Motor neuron (in vitro differentiated cells): ENCODE results near the gene GDF3. TPM values are rescaled to one million over a fixed set of nuclear protein-coding genes. Genes with fewer than 3 reads are reported as not detected.
"Not testable (repeated sequence)": the region's sequence is repeated elsewhere in the genome, so short reads cannot be mapped to it uniquely, and the experiment has no call there.

ENCODE experiments used
- ATAC-seq, 8 experiments: fragments of 200-7000 bp; cut with Tn5 transposase; replicated peaks in 6 of 8; 2 replicates each; pipeline ENCODE4 v1.8.0; 2021; ENCODE audit warnings: mild to moderate bottlenecking in 8 of 8, moderate library complexity in 8 of 8
- H3K27ac ChIP-seq, 2 donors: fragments of 250-450 bp; sonication (Bioruptor Pico); 2 replicates each; pipeline ENCODE4 v1.9.0; 2021; ENCODE audit warnings: antibody characterized with exemption in 2 of 2, mild to moderate bottlenecking in 2 of 2, moderate library complexity in 1 of 2
- H3K4me1 ChIP-seq, 2 donors: fragments of 250-450 bp; sonication (Bioruptor Pico); replicated peaks in 1 of 2; 2 replicates each; pipeline ENCODE4 v1.6.1; 2021; ENCODE audit warnings: antibody characterized with exemption in 2 of 2, mild to moderate bottlenecking in 2 of 2, moderate library complexity in 1 of 2
- H3K4me3 ChIP-seq, 5 donors: fragments of 250-450 bp; sonication (Bioruptor Pico); 2 replicates each; pipeline ENCODE4 v1.9.0; 2021; ENCODE audit warnings: antibody characterized with exemption in 5 of 5, mild to moderate bottlenecking in 5 of 5, moderate library complexity in 4 of 5
- WGBS, 10 experiments: fragments of 450-650 bp; shearing (Covaris generic); methylation state at CpG; one replicate each; pipeline ENCODE4 v1.0.0; 2022; 5-methylcytosine and 5-hydroxymethylcytosine counted together
- in situ Hi-C, 9 experiments: fragments of 400-800 bp; cut with MboI; loops; one replicate each; pipeline ENCODE4 v1.15.0; 2021; ENCODE audit warnings: low sequenced_read_pairs in 9 of 9, low pct_unique_long_range_greater_than_20kb in 2 of 9; ENCODE audit not compliant: unreplicated experiment in 9 of 9
- total RNA-seq, 8 experiments: library from RNA; unstranded; fragments of 300-600 nt; gene quantifications; 2 replicates each; pipeline versions ENCODE4 v1.2.3 to v1.2.4, GENCODE V29; 2022

GDF3 gene
- total RNA-seq, result 10 to 100 TPM in 4 of 8 experiments, under 1 TPM in 1, not detected in 3; 0.21 to 49.4 (median 30.7) TPM

DNA sequence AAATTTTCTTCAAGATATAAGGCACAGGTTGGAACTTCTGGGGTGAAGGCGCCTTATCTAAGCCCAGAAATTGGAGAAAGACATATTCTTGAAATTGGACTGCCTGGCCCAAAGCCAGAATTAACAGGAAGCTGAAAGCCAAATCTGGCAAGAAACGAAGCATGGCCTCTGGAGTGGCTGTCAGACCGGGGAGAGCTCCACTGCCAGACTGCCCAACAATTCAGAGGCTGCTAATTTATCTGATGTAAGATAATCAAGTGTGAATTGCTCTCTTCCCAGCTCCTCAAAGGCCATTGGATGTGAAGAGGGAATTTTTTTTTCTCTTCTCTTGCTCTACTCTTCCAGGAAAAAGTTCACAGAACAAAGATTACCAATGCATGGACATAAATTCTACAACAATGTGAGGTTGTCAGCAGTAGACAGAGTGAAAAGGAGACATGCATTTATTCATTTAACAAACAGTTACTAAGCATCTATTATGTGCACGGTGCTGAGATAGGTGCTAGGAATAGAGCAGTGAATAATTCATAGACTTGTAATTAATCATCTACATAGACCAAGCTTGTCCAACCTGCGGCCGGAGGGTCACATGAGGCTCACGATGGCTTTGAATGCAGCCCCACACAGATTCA is at the start of gene GDF3:
TSS of gene GDF3 (minus strand) at position 210 of the 632 bp plus-strand sequence. CDS start at position 163, 47 bp downstream.
- peak within 1 kb of the TSS; percentile 65 to 73 for H3K27ac ChIP-seq
- H3K4me3 ChIP-seq, result peak within 1 kb of the TSS in 2 of 5 donors; percentile 26 to 31
- ATAC-seq, result peak; percentile 38 to 95 (median 94)
- 4 to 42% (median 20%) methylated on average over 2 to 7 of the region's 7 CpGs for WGBS, 10 experiments
- H3K4me1 ChIP-seq, result peaks cover 0 to 16% of the 10 kb centered on the region in 2 donors
- in situ Hi-C loops, result loop anchor here in 2 of 9 experiments (25.0 kb wide), 1 partner anchor 117 kb away; no protein-coding TSS in a partner anchor

DNA sequence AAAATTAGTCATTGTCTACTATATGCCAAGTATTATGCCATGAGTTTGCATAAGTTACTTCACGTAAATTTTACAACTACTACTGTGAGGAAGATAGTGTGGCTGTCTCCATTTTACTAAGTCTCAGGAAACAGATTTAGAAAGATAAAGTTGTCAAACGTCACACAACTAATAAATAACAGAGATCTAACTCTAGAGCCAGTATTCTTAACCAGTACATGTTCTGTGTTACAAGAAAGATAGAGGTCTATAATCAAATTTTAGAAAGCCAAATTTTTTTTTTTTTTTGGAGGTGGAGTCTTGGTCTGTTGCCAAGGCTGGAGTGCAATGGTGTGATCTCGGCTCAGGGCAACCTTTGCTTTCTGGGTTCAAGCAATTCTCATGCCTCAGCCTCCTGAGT is 37.4 kb upstream of the GDF3 start:
- whole genome bisulfite sequencing, 10 experiments, result 14 to 100% (median 84%) methylated on average over 1 to 2 of the region's 3 CpGs; no CpG with 5 or more reads in 2 of the 10 experiments
- in situ Hi-C loops, result no loop called here
- H3K4me3 ChIP-seq, result no peak overlapping the region
- H3K27ac ChIP-seq, result no peak overlapping the region
- peaks cover 18 to 21% of the 10 kb centered on the region in 2 donors for H3K4me1 ChIP-seq
- no peak for ATAC-seq

DNA sequence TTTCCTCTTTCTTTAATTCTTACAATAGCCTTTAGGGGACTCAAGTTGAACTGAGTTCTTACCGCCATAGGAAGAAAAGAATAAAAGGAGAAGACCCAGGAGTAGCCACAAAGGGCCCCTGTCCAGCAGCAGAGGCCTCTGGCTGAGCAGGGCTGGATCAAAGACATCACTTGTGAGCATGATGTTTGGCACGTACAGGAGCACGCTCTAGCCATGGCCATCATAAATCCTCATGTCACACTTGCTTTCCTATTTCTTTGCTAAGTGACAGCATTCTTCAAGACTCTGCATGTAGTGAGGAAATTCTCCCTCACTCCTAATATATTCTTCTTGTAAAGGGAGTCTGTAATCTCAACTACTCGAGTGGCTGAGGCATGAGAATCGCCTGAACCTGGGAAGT is 35.9 kb upstream of the GDF3 start:
- in situ Hi-C loops, result no loop called here
- Histone ChIP-seq H3K27ac (peak overlapping the region; percentile 10 to 14), H3K4me1 (peaks cover 18 to 21% of the 10 kb centered on the region in 2 donors), H3K4me3 (no peak overlapping the region)
- 7 to 88% (median 22%) methylated on average over 1 to 5 of the region's 5 CpGs; no CpG with 5 or more reads in 2 of the 10 experiments for WGBS, 10 experiments
- ATAC-seq, result peak in 5 of 8 experiments; percentile 95 to 99 (median 97)

DNA sequence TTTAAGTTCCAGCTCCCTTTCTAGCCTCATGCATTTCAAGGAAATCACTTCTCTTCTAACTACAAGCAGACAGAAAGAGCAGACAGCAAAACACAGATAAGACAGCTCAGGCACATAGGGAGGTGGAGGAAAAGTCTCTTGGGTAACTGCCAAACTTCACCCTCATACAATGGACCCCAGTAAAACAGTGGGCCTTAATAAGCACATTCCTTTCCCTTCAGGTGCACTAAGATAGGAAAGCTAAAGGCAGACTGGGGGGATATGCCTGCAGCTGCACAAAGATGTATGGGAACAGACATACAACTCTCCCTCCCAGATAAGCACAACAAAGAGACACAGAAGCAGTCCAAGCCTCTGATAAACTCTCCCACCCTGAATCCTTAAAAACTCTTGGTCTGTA is 35.4 kb upstream of the GDF3 start:
- peaks cover 18 to 21% of the 10 kb centered on the region in 2 donors for H3K4me1 ChIP-seq
- H3K4me3 ChIP-seq, in situ Hi-C loops: not testable (repeated sequence)
- H3K27ac ChIP-seq, result peak overlapping the region; percentile 10 to 14
- ATAC-seq, result peak in 5 of 8 experiments; percentile 21 to 40 (median 27)

DNA sequence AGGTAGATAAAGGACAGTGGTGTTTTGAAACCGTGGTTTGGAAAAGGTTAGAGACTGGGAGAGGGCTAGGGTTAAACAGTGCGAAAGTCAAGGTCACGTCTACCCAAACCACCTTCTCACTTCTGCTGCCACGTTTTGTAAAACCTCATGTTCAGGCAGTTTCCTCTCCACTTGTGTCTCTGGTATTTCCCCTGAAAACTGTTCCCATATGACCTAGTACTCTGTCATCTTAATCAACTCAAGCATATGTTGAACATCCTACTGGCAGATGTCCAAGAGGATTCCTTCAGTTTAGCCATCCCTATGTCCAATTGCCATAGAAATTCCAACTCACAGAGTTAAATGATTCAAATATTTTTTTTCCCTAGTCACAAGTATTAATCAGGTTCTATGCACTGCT is 34.2 kb upstream of the GDF3 start:
- Histone ChIP-seq H3K27ac (no peak overlapping the region), H3K4me1 (peaks cover 18 to 21% of the 10 kb centered on the region in 2 donors), H3K4me3 (no peak overlapping the region)
- peak in 1 of 8 experiments; percentile 46 for ATAC-seq
- in situ Hi-C loops, result no loop called here
- 5 to 100% (median 75%) methylated on average over 1 to 4 of the region's 4 CpGs; no CpG with 5 or more reads in 4 of the 10 experiments for WGBS, 10 experiments

DNA sequence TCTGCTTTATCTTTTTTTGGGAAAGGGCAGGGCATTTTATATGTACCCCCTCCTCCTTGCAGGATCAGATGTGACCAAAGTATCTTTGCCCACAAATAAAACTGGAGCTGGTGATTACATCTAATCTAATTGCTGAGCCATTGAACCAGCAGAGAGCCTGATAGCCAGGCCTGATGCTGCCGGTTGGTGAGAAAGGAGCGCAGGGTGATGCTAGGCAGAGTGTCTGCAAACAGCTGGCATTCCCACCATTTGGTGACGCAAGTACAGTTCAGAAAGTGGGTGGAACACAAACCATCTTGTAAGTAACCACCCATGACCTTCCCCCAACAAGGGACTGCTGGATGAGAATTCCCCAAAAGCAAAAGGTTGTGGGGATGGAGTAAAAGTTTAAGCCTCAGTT is 28.4 kb upstream of the GDF3 start:
- in situ Hi-C loops, result no loop called here
- H3K4me3 ChIP-seq, result no peak overlapping the region
- ATAC-seq, result peak in 1 of 8 experiments; percentile 27
- H3K27ac ChIP-seq, result no peak overlapping the region
- 8 to 100% (median 74%) methylated on average over 1 to 3 of the region's 3 CpGs; no CpG with 5 or more reads in 4 of the 10 experiments for WGBS, 10 experiments
- no peaks in the 10 kb centered on the region for H3K4me1 ChIP-seq

DNA sequence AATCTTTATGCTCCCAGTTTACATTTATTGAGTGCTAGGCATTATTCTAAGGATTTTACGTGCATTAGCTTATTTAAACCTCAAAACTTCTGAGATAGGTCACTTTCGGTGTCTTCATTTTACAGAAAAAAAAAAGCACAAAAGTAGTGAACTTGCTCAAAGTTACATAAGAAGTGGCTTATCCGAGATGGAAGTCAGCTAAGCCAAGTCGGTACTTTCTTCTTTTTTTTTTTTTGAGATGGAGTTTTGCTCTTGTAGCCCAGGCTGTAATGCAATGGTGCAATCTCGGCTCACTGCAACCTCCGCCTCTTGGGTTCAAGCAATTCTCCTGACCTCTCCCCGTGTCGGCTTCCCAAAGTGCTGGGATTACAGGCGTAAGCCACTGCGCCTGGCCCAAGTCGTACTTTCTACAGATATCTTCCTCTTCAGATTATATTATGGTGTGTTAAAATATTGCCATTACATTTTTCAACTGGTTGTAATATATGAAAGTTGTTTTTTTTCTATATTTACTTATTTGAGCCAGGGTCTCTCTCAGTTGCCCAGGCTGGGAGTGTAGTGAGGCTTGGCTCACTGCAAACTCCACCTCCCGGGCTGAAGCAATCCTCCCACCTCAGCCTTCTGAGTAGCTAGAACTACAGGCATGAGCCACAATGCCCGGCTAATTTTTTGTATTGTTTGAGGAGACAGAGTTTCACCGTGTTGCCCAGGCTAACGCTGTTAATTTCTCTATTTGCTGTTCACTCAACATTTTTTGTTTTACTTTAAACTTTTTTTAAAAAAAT is 24.6 kb upstream of the GDF3 start:
- in situ Hi-C loops, result no loop called here
- no peak overlapping the region for H3K4me3 ChIP-seq
- H3K4me1 ChIP-seq, result peaks cover 0 to 2% of the 10 kb centered on the region in 2 donors
- no peak overlapping the region for H3K27ac ChIP-seq
- ATAC-seq, result no peak
- 50 to 96% (median 74%) methylated on average over 3 to 14 of the region's 15 CpGs for WGBS, 10 experiments

DNA sequence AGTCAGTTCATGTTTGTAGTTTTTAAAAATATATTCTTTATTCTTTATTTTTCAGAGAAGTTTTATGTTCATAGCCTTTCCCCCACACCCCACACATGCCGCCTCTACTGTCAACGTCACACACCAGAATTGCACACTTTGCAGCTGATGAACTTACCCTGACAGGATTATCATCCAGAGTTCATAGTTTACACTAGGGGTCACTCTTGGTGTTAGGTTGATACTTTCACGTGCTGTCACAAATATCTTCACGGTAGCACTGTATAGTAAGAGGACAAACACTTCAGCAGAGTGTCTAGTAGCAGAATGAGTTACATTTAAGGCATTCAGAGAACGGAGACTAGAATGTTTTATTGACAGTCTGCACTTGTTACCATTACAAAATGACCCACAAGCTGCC is 20.8 kb upstream of the GDF3 start:
- ATAC-seq, result peak; percentile 61 to 85 (median 73)
- peaks cover 0 to 2% of the 10 kb centered on the region in 2 donors for H3K4me1 ChIP-seq
- H3K27ac ChIP-seq, result no peak overlapping the region
- in situ Hi-C loops, result no loop called here
- 0 to 47% (median 17%) methylated on average over 3 to 5 of the region's 5 CpGs; no CpG with 5 or more reads in 2 of the 10 experiments for WGBS, 10 experiments
- no peak overlapping the region for H3K4me3 ChIP-seq

DNA sequence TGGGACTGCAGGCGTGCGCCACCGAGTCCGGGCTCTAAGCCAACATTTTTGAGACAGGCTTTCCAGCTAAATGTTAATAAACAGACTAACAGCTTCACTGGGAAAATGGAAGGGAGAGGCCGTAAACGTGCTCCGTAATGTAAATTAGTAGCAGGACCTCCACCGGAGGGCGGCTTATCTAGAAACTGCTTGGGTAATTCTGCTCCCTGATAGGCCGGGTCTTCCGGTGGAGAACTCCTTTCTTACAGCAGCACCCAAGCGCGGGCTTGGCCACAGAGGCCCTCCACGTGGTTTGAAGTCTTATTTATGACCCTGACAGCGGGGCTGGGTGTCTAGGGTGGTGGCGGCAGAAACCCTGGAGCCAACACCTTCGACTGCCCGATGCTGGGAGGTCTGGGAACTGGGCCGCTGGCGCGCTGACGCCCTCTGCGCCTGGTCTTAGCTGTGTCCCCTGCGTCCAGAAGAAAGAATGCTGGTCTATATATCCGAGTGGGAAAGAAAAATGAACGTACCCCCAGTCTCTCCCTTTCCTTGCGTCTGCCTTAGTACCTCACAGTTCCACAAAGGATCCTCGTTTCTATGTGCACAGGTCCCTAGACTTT is 17.4 kb upstream of the GDF3 start:
- in situ Hi-C loops, result no loop called here
- no peak overlapping the region for H3K27ac ChIP-seq
- ATAC-seq, result no peak
- 52 to 100% (median 84%) methylated on average over 2 to 12 of the region's 28 CpGs; no CpG with 5 or more reads in 1 of the 10 experiments for WGBS, 10 experiments
- H3K4me3 ChIP-seq, result no peak overlapping the region
- H3K4me1 ChIP-seq, result peaks cover 0 to 2% of the 10 kb centered on the region in 2 donors

DNA sequence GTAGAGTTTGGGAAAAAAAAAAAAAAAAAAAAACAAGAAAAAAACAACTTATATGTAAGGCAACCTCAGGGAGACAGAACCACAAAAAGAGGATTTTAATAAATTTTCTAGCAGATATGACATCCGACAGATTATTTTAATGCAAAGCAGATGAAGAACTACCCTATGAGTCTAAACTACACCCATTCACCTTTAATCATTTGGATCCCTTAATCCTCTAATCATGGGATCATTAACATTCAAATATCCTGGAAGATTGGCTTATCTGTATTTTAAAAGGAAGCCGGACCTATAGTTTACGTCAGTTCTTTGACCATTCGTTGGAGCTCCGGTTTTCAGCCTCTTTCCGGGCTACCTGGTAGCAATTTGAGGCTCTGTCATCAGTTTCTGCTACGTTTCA is 15.6 kb upstream of the GDF3 start, which contains the start of gene DPPA3:
TSS of gene DPPA3 (plus strand) at position 301 of the 400 bp plus-strand sequence. CDS start 138 bp downstream, outside the sequence.
- in situ Hi-C loops, result no loop called here
- Histone ChIP-seq H3K4me3 (no peak within 1 kb of the TSS), H3K4me1 (no peaks in the 10 kb centered on the region), H3K27ac (no peak within 1 kb of the TSS)
- 0 to 92% (median 83%) methylated on average over 1 to 6 of the region's 7 CpGs; no CpG with 5 or more reads in 2 of the 10 experiments for WGBS, 10 experiments
- no peak for ATAC-seq

DNA sequence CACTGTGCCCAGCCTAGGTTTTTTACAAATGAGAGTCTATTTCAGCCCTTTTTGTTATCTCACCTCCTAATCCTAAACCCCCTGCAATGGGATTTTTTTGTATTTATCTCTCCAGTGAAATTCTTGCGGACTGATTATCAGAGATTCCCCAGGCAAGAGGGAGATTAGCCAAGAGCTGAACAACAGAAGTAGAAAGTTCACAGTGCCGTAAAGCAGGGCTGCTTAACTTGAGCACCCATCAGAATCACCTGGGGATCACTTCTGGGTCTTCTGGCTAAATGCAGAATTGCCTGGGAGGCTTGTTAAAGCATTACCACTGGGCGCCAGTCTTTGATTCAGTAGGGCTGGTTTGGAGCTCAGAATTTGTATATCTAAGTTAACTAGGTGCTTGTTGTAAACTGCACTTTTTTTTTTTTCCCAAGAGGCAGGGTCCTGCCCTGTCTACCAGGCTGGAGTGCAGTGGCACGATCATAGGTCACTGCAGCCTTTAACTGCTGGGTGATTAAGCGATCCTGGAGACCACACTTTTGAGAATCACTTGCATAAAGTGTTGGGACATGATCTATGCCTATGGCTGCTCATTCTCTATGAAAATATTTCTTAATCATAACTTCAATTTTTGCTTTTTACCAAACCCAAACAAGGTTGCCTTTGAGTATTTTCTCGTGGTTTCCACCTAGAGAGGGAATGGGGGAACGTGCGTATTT is 14.5 kb upstream of the GDF3 start:
- in situ Hi-C loops, result no loop called here
- Histone ChIP-seq H3K4me1 (no peaks in the 10 kb centered on the region), H3K27ac (no peak overlapping the region), H3K4me3 (no peak overlapping the region)
- ATAC-seq, result no peak
- 20 to 83% (median 73%) methylated on average over 1 to 8 of the region's 8 CpGs for WGBS, 10 experiments

DNA sequence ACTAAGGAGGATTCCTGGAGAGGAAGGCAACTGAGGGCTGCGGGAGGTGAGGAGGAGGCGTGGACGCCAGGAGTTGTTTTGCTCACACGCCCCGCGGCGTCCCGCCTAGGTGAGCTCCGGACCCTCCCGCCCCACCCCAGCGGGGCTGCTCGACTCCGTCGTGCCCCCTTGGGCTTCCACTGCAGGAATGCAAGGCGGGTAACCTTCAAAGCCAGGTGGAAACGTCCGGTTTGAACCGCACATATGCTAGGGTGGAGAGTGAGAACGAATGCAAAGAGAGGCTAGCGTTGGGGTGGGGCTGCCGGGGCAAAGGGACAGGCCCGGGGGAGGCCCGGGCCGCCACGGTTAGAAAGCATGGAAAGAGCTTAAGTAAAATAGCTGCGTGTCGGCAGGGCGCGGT is 10.3 kb upstream of the GDF3 start:
- WGBS, 10 experiments, result 100% methylated on average over 1 of the region's 29 CpGs; no CpG with 5 or more reads in 9 of the 10 experiments
- in situ Hi-C loops, result no loop called here
- no peak overlapping the region for H3K27ac ChIP-seq
- H3K4me1 ChIP-seq, result no peaks in the 10 kb centered on the region
- no peak for ATAC-seq
- H3K4me3 ChIP-seq, result no peak overlapping the region
